Kidney (tissue), 14 donors: Measurements from ENCODE around the gene HOXD13. TPM values are rescaled to one million over a fixed set of nuclear protein-coding genes. Genes with fewer than 3 reads are reported as not detected.

ENCODE experiments used
- DNase-seq, 5 donors: peaks; one replicate each; pipeline ENCODE4 v3.0.0-alpha.2; 2013 to 2020
- FAIRE-seq: peaks from 2 replicates; lab custom pipeline; 2012; peaks lifted over from hg19 to GRCh38; lab: Jason Lieb, UNC
- H3K27ac ChIP-seq, 2 donors: one replicate each; pipeline ENCODE4 v1.7.0; 2013; ENCODE audit warnings: low read depth in 2 of 2, low read length in 2 of 2, inconsistent platforms in 1 of 2
- H3K27me3 ChIP-seq: one replicate; pipeline ENCODE4 v1.7.1; 2013; ENCODE audit warnings: low read length, inconsistent platforms; ENCODE audit not compliant: control insufficient read depth, insufficient read depth
- H3K36me3 ChIP-seq, 3 donors: one replicate each; pipeline versions ENCODE4 v1.7.0 to v1.7.1; 2013; ENCODE audit warnings: low read length in 3 of 3, control low read depth in 1 of 3, inconsistent platforms in 1 of 3; ENCODE audit not compliant: insufficient read depth in 3 of 3, control insufficient read depth in 2 of 3
- H3K4me1 ChIP-seq, 3 donors: one replicate each; pipeline versions ENCODE4 v1.7.0 to v1.7.1; 2013; ENCODE audit warnings: low read length in 3 of 3, inconsistent platforms in 1 of 3, low read depth in 1 of 3; ENCODE audit not compliant: control insufficient read depth in 2 of 3, insufficient read depth in 2 of 3
- H3K4me3 ChIP-seq, 3 donors: one replicate each; pipeline versions ENCODE4 v1.7.0 to v1.8.1; 2013; ENCODE audit warnings: low read length in 3 of 3, control low read depth in 1 of 3, inconsistent platforms in 1 of 3
- H3K9ac ChIP-seq, 3 donors: one replicate each; pipeline versions ENCODE4 v1.7.0 to v1.7.1; 2013; ENCODE audit warnings: low read length in 3 of 3, control low read depth in 1 of 3, inconsistent platforms in 1 of 3
- H3K9me3 ChIP-seq, 3 donors: one replicate each; pipeline versions ENCODE4 v1.7.0 to v1.7.1; 2013; ENCODE audit warnings: low read length in 3 of 3, control low read depth in 1 of 3, inconsistent platforms in 1 of 3; ENCODE audit not compliant: control insufficient read depth in 2 of 3, insufficient read depth in 1 of 3
- intact Hi-C: fragments of 100-400 bp; cut with DNase I; formaldehyde crosslinking; loops from one replicate; pipeline ENCODE4 v1.11.1; 2022
- polyA plus RNA-seq: library from polyadenylated mRNA; stranded (reverse); fragments of 350-450 nt; fragmentation: Illumina TruSeq; extraction: RNeasy Lipid Tissue Mini Kit (QIAGEN cat#74804); gene quantifications from one replicate; pipeline ENCODE4 v1.2.3, GENCODE V29; 2014; ENCODE audit warnings: low read depth, low replicate concordance; ENCODE audit not compliant: insufficient read depth
- total RNA-seq: library from RNA; stranded (reverse); fragmentation: NEBNext Ultra II Directional; extraction: Animal tissue kit (Norgen Biotek cat#: 25700); gene quantifications from one replicate; pipeline ENCODE4 v1.2.1, GENCODE V29; 2021
- TF ChIP-seq, protein P1 (sequence below): IDR thresholded peaks from 3 replicates; pipeline ENCODE4 v1.5.1; 2012; ENCODE audit warnings: mild to moderate bottlenecking, moderate library complexity, borderline replicate concordance; ENCODE audit not compliant: insufficient read depth; ENCODE audit errors: extremely low read depth
- donor health status: control.
- donor health status: control.
- donor health status: control.
- donor health status: control.
- donor health status: control.
- donor health status: DM: yes; HTN: yes; CAD: no.
- donor health status: Normal renal cell carcinoma (clear cell type).

HOXD13 gene
- total and polyA plus RNA-seq, 2 donors from 2014 or later = not detected

DNA sequence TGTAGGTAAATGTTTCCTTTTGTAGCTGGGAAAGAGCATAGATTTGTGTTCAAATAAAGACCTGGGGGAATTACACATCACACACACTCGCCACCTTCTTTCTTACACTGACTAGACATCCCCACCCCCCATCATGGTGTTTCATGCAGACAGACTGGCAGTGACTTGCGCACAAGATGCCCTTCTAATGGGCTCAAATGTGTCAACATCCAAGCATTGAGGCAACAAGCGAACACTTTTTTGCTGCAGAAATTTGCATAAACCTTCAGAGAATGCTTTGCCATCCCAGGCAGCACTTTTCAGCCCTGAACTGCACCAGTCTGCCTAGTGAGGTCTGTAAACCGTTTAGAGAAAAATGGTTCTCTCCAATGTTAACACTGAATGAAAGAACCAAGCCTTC lies 41.5 kb downstream of the HOXD13 start:
- TF ChIP-seq, protein P1, sequence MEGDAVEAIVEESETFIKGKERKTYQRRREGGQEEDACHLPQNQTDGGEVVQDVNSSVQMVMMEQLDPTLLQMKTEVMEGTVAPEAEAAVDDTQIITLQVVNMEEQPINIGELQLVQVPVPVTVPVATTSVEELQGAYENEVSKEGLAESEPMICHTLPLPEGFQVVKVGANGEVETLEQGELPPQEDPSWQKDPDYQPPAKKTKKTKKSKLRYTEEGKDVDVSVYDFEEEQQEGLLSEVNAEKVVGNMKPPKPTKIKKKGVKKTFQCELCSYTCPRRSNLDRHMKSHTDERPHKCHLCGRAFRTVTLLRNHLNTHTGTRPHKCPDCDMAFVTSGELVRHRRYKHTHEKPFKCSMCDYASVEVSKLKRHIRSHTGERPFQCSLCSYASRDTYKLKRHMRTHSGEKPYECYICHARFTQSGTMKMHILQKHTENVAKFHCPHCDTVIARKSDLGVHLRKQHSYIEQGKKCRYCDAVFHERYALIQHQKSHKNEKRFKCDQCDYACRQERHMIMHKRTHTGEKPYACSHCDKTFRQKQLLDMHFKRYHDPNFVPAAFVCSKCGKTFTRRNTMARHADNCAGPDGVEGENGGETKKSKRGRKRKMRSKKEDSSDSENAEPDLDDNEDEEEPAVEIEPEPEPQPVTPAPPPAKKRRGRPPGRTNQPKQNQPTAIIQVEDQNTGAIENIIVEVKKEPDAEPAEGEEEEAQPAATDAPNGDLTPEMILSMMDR = no peak
- no peak for FAIRE-seq
- Histone ChIP-seq H3K9ac (peak overlapping the region in 2 of 3 donors; percentile 95 to 96), H3K9me3 (no peaks in the 10 kb centered on the region), H3K27ac (peak overlapping the region; percentile 94 to 97), H3K4me3 (peak overlapping the region in 1 of 3 donors; percentile 85), H3K36me3 (no peaks in the 10 kb centered on the region), H3K4me1 (peaks cover 3 to 12% (median 7%) of the 10 kb centered on the region in 3 donors), H3K27me3 (no peaks in the 10 kb centered on the region)
- intact Hi-C loops = no loop called here
- peak in 1 of 5 donors; percentile 54 for DNase-seq

DNA sequence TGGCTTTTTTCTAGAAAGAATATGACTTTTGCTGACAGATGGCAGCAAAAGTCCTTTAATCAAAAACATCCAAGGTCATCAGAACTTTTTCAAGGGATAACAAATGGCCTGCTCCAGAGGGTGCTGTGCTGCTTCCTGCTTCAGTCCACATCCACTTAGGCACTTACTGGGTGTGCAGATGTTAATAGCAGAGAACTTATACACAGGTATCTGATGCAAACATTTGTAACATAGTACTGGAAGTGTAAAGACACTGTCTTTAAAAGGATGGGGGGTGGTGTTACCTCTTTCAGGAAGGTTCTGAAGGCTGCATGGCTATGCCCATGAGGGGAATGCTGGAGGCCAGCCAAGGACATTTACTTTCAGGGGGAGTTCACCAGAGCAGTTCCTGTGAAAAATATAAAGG lies 42.5 kb downstream of the HOXD13 start:
- intact Hi-C loops = no loop called here
- no peaks in the 10 kb centered on the region for H3K36me3 ChIP-seq
- peaks cover 3 to 15% (median 7%) of the 10 kb centered on the region in 3 donors for H3K4me1 ChIP-seq
- DNase-seq (peak; percentile 51 to 92 (median 72)), FAIRE-seq (no peak)
- TF ChIP-seq, protein P1 = no peak
- H3K9ac ChIP-seq = peak overlapping the region in 2 of 3 donors; percentile 88 to 95
- H3K9me3 ChIP-seq = no peaks in the 10 kb centered on the region
- peak overlapping the region in 2 of 3 donors; percentile 32 to 71 for H3K4me3 ChIP-seq
- H3K27me3 ChIP-seq = no peaks in the 10 kb centered on the region
- peak overlapping the region; percentile 94 to 97 for H3K27ac ChIP-seq

DNA sequence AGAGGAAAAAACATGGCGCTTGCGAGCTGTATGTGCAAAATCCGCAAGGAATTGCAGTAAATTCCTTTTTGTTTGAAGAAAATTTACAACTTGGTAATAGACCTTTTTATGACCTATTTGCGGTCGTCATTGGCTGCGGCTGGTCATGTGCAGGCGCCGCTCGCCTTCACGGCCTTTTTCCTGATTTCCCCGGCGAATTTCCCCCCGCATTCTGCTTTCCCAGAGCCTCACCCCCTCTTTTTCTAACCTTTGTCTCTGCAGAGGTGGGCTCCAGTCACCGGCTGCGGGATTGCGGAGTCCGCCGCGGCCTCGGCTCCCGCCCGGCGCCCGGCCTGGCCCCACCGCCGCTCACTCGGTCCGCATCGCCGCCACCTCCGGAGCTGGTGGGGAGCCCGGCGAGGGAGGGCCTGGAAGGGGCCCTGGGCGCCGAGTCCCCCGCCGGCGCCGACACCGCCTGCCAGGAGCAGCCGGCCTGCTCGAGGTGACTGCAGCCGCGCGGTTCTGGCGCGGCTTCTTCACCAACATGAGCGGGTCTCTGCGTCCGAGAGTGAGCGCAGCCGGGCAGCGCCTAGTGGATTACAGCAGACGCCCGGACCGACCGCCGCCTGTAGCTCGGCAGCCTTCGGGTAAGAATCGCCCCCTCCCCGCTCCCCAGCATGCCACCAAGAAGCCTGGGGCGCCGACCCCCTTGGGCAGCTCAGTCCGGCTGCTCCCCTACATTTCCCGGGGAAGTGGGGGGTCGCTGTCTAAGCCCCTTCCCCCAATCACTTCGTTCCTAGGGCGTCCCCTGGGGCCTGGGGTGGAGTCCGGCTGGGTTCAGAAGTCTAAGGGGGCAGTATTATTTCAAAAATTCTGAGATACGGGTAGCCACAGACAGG lies 44.1 kb downstream of the HOXD13 start:
- DNase-seq = peak; percentile 81 to 96 (median 93)
- Histone ChIP-seq H3K9ac (peak overlapping the region; percentile 88 to 97 (median 95)), H3K4me1 (peaks cover 3 to 24% (median 12%) of the 10 kb centered on the region in 3 donors), H3K27ac (peak overlapping the region; percentile 94 to 97), H3K27me3 (no peaks in the 10 kb centered on the region), H3K4me3 (peak overlapping the region; percentile 71 to 87 (median 84)), H3K9me3 (no peaks in the 10 kb centered on the region), H3K36me3 (no peaks in the 10 kb centered on the region)
- TF ChIP-seq, protein P1 = no peak
- FAIRE-seq = no peak
- intact Hi-C loops = no loop called here
